ENCODE data around the gene ENSA.

DNA sequence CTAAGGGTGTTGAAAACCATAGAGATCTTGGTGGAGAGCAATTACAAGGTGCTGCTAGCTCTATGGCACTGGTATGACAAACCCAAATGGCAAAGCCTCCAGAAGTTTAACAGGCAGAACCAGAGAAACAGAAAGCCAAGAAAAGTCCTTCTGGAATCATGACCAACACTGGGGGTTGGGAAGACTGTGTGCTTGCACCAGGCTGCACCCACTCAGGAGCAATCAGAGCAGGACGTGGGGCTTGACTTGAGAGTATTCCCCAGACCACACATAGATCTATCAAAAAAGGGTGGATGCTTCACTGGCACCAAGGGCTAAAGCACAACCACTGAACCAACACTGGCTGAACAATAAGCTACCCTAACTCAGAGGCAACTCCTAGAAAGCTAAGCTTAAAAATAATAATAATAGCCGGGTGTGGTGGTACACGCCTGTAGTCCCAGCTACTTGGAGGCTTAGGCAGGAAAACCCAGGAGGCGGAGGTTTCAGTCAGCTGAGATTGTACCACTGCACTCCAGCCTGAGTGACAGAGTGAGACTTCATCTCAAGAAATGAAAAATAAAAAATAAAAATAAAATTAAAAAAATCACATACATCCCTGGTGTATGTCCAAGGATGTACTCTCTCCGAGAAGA, 20.1 kb upstream of the ENSA start:
- TF ChIP-seq, protein P1, sequence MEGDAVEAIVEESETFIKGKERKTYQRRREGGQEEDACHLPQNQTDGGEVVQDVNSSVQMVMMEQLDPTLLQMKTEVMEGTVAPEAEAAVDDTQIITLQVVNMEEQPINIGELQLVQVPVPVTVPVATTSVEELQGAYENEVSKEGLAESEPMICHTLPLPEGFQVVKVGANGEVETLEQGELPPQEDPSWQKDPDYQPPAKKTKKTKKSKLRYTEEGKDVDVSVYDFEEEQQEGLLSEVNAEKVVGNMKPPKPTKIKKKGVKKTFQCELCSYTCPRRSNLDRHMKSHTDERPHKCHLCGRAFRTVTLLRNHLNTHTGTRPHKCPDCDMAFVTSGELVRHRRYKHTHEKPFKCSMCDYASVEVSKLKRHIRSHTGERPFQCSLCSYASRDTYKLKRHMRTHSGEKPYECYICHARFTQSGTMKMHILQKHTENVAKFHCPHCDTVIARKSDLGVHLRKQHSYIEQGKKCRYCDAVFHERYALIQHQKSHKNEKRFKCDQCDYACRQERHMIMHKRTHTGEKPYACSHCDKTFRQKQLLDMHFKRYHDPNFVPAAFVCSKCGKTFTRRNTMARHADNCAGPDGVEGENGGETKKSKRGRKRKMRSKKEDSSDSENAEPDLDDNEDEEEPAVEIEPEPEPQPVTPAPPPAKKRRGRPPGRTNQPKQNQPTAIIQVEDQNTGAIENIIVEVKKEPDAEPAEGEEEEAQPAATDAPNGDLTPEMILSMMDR (IDR thresholded peaks at IDR 0.05; ENCODE audit: low read depth, low read length, missing input control), result no peak
- TF ChIP-seq SP1 (IDR thresholded peaks at IDR 0.05), result no peak
- TF ChIP-seq EGR1 (IDR thresholded peaks at IDR 0.05; ENCODE audit: low read depth in 2 of 2), result no peak
